PC-3 (cell line): ENCODE data around the gene GLI1.

ENCODE experiments used
- CTCF ChIP-seq: fragments of 300-600 bp; sonication (generic); conservative IDR thresholded peaks from 2 replicates; pipeline ENCODE4 v1.5.1; 2017; ENCODE audit warnings: antibody characterized with exemption, low read depth, mild to moderate bottlenecking, low read length
- EZH2 ChIP-seq: fragments of 300-600 bp; sonication (generic); IDR thresholded peaks from one replicate; pipeline ENCODE4 v1.6.1; 2017; ENCODE audit warnings: antibody characterized with exemption, mild to moderate bottlenecking, low read length; ENCODE audit not compliant: unreplicated experiment

DNA sequence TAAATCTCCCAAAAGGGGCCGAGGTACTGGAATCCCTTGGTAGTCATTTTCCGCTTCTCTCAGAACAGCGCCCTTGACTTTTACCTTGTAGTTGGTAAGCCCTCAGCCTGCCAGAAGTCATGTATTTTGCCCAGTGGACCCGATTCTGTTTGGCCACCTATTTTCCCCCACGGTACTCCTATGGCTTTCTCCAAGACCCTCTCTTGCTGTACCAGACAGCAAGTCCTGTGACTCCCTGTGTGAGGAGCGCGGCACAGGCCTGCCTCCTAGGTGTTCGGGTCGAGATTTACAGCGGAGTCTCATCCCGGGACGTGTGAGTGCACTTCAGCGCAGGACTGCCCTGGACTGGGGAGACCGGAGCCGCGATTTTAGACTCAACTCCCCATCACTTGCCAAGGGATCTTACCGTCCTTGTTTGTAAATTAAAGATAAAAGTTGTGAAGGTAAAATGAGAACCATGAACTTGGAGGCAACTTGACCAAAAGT, 62.0 kb downstream of the GLI1 start:
- TF ChIP-seq CTCF (no peak), EZH2 (no peak)
